IPS-20b (cell line): ENCODE data around the gene NPAS3.

Experiments
- H3K27ac ChIP-seq: one replicate; pipeline ENCODE4 v1.5.1; 2013; ENCODE audit warnings: low read length
- H3K27me3 ChIP-seq: 2 replicates; pipeline ENCODE4 v1.6.1; 2013; ENCODE audit warnings: mild to moderate bottlenecking, low read length, inconsistent platforms; ENCODE audit not compliant: insufficient read depth
- H3K36me3 ChIP-seq: 2 replicates; pipeline ENCODE4 v1.6.1; 2013; ENCODE audit warnings: low read depth, mild to moderate bottlenecking, inconsistent platforms, low read length, moderate library complexity; ENCODE audit not compliant: insufficient read depth
- H3K4me1 ChIP-seq: 2 replicates; pipeline ENCODE4 v1.6.1; 2013; ENCODE audit warnings: mild to moderate bottlenecking, control low read depth, inconsistent platforms, low read length, moderate library complexity; ENCODE audit not compliant: insufficient read depth
- H3K4me3 ChIP-seq: 2 replicates; pipeline ENCODE4 v1.5.1; 2013; ENCODE audit warnings: mild to moderate bottlenecking, low read length, inconsistent platforms
- H3K9ac ChIP-seq: 2 replicates; pipeline ENCODE4 v1.6.1; 2013; ENCODE audit warnings: low read depth, mild to moderate bottlenecking, inconsistent platforms, low read length, moderate library complexity
- H3K9me3 ChIP-seq: 2 replicates; pipeline ENCODE4 v1.6.1; 2013; ENCODE audit warnings: mild to moderate bottlenecking, low read depth, low read length, inconsistent platforms; ENCODE audit not compliant: insufficient read depth

NPAS3 gene

DNA sequence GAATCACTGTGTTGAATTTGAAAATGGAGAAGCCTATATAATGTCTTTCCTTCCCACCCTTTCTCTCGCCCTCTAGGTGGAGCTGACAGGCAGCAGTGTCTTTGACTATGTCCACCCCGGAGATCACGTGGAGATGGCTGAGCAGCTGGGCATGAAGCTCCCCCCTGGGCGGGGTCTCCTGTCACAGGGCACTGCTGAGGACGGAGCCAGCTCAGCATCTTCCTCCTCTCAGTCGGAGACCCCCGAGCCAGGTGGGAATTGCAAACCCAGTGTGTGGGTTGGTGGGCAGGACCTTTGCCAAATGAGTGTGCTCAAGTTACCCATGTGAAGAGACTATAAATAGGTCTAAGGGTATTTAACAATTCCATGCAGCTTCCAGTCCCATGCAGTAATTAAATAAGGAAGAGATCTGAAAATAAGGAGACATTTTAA lies 737.5 kb downstream of the NPAS3 start:
- Histone ChIP-seq H3K4me3 (no peak overlapping the region; the same call in 1 of the 2 replicates), H3K9me3 (no peaks in the 10 kb centered on the region), H3K9ac (no peak overlapping the region), H3K27ac (no peak overlapping the region), H3K27me3 (no peaks in the 10 kb centered on the region), H3K36me3 (no peaks in the 10 kb centered on the region), H3K4me1 (peaks cover 4% of the 10 kb centered on the region; the same call in 1 of the 2 replicates)

- Histone ChIP-seq H3K27me3 (no peaks in the 10 kb centered on the region), H3K27ac (no peak overlapping the region), H3K4me3 (no peak overlapping the region), H3K36me3 (no peaks in the 10 kb centered on the region), H3K9me3 (no peaks in the 10 kb centered on the region), H3K4me1 (peaks cover 4% of the 10 kb centered on the region; the same call in 1 of the 2 replicates), H3K9ac (no peak overlapping the region)
Observed at GRCh38 chr14:33676891-33677290, 738.2 kb downstream of the NPAS3 start.

DNA sequence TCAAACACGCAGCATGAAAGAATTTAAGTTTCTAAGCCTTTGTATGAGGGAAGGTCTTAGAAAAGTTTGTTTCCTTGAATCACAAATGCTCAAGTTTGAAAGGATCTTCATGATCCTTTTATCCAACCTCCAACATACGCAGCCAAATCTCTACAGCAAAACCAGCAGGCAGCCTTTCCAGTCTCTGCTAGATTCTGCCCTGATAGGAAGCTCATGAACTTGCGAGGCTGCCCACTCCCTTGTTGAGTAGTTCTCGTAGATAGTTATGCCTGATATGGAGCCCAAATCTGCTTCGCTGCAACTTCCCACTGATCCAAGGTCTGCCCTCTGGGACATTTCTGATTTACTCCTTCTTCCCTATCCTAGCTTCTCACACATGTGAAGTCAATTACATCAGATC lies 739.3 kb downstream of the NPAS3 start:
- H3K4me3 ChIP-seq = no peak overlapping the region
- no peaks in the 10 kb centered on the region for H3K36me3 ChIP-seq
- H3K27me3 ChIP-seq = no peaks in the 10 kb centered on the region
- no peak overlapping the region for H3K27ac ChIP-seq
- peaks cover 4% of the 10 kb centered on the region; the same call in 1 of the 2 replicates for H3K4me1 ChIP-seq
- H3K9ac ChIP-seq = no peak overlapping the region
- no peaks in the 10 kb centered on the region for H3K9me3 ChIP-seq

DNA sequence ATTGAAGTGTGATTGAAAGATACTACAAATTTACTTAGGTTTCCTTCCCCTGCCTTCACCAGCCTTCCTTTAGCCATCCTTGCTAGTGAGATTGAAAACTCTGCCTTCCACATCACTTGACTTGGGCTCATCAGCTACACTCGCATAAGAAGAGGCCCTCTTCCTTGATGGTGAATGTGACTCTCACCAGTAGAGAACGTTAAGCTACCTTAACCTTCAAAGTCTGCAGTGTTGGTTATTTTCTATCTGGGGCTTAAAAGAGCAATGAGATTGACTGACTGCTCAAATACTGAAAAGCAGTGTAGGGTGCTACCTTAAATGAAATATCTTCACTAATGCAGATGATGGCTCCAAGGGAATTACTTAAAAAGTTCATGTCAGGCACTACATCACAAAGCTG lies 740.3 kb downstream of the NPAS3 start:
- no peak overlapping the region for H3K27ac ChIP-seq
- no peaks in the 10 kb centered on the region for H3K36me3 ChIP-seq
- H3K27me3 ChIP-seq = no peaks in the 10 kb centered on the region
- H3K4me1 ChIP-seq = peaks cover 4% of the 10 kb centered on the region; the same call in 1 of the 2 replicates
- no peak overlapping the region for H3K9ac ChIP-seq
- H3K9me3 ChIP-seq = no peaks in the 10 kb centered on the region
- H3K4me3 ChIP-seq = no peak overlapping the region

DNA sequence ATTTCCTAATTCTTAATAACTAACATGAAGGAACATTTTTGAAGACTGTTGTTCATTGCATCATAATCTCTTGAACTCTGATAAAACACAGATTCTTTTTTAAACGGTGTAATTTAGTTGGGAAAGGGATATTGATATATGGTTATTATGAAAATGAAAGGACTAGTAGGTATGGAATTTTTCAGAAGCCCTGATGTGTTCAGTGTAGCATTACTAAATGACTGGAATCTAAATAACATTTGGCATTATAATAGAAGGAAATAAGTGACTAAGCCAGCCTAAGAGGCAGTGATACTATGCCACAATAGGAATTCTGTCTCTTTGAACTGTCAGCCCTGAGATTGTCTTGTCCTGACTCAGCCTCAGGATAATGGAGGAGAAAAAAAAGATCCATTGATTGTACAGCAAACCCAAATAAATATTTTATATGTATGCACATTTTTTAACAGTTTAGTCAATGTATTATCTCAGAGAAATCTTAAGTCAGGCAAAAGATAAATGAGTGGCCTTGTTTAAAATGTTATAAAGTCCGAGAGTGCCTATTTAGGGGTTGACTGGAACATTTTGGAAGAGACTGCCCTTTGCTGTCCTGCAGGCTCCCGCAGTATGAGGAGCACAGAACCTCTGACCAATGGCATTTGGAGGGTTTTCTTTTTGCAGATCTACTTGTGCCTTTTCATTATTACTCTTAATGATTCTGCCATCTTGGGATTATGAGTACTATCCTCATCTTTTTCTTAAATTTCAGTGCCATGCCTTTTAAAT lies 741.0 kb downstream of the NPAS3 start:
- no peaks in the 10 kb centered on the region for H3K27me3 ChIP-seq
- H3K4me3 ChIP-seq = no peak overlapping the region
- H3K27ac ChIP-seq = no peak overlapping the region
- H3K36me3 ChIP-seq = no peaks in the 10 kb centered on the region
- H3K4me1 ChIP-seq = peaks cover 4% of the 10 kb centered on the region; the same call in 1 of the 2 replicates
- H3K9ac ChIP-seq = no peak overlapping the region
- no peaks in the 10 kb centered on the region for H3K9me3 ChIP-seq

- no peaks in the 10 kb centered on the region for H3K27me3 ChIP-seq
- H3K4me3 ChIP-seq = no peak overlapping the region
- H3K4me1 ChIP-seq = peaks cover under 1% of the 10 kb centered on the region; the same call in 1 of the 2 replicates
- no peaks in the 10 kb centered on the region for H3K9me3 ChIP-seq
- H3K36me3 ChIP-seq = no peaks in the 10 kb centered on the region
- H3K27ac ChIP-seq = no peak overlapping the region
- H3K9ac ChIP-seq = no peak overlapping the region
Observed at GRCh38 chr14:33680873-33681272, 742.2 kb downstream of the NPAS3 start.

GRCh38 chr14:33682760-33683159 lies 744.1 kb downstream of the NPAS3 start:
- H3K4me1 ChIP-seq = no peaks in the 10 kb centered on the region
- no peak overlapping the region for H3K9ac ChIP-seq
- H3K27ac ChIP-seq = no peak overlapping the region
- no peaks in the 10 kb centered on the region for H3K36me3 ChIP-seq
- H3K9me3 ChIP-seq = no peaks in the 10 kb centered on the region
- H3K4me3 ChIP-seq = no peak overlapping the region
- H3K27me3 ChIP-seq = no peaks in the 10 kb centered on the region

GRCh38 chr14:33685026-33685425 lies 746.3 kb downstream of the NPAS3 start:
- Histone ChIP-seq H3K9ac (no peak overlapping the region), H3K4me3 (no peak overlapping the region), H3K27ac (no peak overlapping the region), H3K36me3 (no peaks in the 10 kb centered on the region), H3K4me1 (no peaks in the 10 kb centered on the region), H3K27me3 (no peaks in the 10 kb centered on the region), H3K9me3 (no peaks in the 10 kb centered on the region)

DNA sequence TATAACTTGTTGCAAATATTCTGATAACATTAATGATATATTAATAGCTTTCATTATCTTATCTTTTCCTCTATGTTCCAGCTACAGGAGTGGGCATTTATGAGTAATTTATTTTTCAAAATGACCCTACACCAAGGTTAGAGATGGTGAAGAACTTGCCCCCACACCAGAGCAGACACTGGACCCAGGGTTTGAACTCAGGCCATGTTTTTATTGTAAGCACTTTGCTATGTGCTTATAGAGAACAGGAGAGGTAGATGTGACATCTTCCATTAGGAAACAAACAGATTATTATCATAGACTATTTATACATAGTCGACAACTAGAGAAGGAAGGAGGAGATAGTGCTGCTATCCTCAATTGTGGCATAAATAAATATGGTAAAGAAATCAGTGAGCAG lies 747.0 kb downstream of the NPAS3 start:
- H3K9me3 ChIP-seq = no peaks in the 10 kb centered on the region
- no peaks in the 10 kb centered on the region for H3K4me1 ChIP-seq
- no peaks in the 10 kb centered on the region for H3K27me3 ChIP-seq
- H3K9ac ChIP-seq = no peak overlapping the region
- H3K36me3 ChIP-seq = no peaks in the 10 kb centered on the region
- no peak overlapping the region for H3K4me3 ChIP-seq
- H3K27ac ChIP-seq = no peak overlapping the region

GRCh38 chr14:33686218-33686617 lies 747.5 kb downstream of the NPAS3 start:
- Histone ChIP-seq H3K36me3 (no peaks in the 10 kb centered on the region), H3K9me3 (no peaks in the 10 kb centered on the region), H3K4me1 (no peaks in the 10 kb centered on the region), H3K27me3 (no peaks in the 10 kb centered on the region), H3K27ac (no peak overlapping the region), H3K4me3 (no peak overlapping the region), H3K9ac (no peak overlapping the region)

DNA sequence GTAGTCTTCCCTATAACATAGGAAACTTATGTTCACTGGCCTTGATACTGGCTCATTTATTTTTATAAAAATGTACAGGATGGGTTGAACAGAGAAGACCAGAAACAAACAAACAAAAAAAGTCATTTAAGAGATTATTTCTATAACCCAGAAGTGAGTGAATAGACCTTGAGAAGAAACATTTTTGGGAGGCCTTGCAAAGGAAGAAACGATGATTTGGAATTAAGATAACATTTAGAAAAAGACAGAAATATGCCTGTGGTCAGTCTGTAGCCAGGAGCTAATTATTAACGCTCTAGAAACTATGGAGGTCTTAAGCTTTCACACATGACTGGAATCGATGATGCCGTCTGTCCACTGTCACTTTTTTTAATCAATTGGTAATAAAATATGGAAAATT lies 748.2 kb downstream of the NPAS3 start:
- H3K9ac ChIP-seq = no peak overlapping the region
- H3K27ac ChIP-seq = no peak overlapping the region
- H3K27me3 ChIP-seq = no peaks in the 10 kb centered on the region
- H3K4me3 ChIP-seq = no peak overlapping the region
- no peaks in the 10 kb centered on the region for H3K36me3 ChIP-seq
- H3K9me3 ChIP-seq = no peaks in the 10 kb centered on the region
- H3K4me1 ChIP-seq = no peaks in the 10 kb centered on the region

- Histone ChIP-seq H3K4me1 (no peaks in the 10 kb centered on the region), H3K36me3 (no peaks in the 10 kb centered on the region), H3K4me3 (no peak overlapping the region), H3K27me3 (no peaks in the 10 kb centered on the region), H3K27ac (no peak overlapping the region), H3K9me3 (no peaks in the 10 kb centered on the region), H3K9ac (no peak overlapping the region)
Observed at GRCh38 chr14:33689680-33690079, 751.0 kb downstream of the NPAS3 start.
